ENCODE data around the gene ENOX1.

DNA sequence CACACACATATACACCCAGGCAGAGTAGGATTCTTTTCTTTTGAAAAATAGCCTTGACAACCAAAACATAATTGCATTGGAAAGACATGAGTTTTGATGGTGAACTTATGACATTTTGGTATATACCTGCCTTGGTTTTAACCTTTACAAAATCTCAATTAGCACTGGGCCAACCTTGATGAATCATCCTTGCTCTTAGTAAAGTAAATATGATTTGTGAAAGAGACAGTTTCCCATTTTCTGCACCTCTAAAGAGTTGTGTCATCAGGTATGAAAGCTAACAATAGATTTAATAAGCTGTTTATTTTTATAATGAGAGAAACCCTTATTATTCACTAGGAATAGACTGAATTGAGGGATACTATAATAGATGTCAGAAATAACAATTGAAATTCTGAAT is 15.7 kb upstream of the ENOX1 start:
- TF ChIP-seq, protein P1, sequence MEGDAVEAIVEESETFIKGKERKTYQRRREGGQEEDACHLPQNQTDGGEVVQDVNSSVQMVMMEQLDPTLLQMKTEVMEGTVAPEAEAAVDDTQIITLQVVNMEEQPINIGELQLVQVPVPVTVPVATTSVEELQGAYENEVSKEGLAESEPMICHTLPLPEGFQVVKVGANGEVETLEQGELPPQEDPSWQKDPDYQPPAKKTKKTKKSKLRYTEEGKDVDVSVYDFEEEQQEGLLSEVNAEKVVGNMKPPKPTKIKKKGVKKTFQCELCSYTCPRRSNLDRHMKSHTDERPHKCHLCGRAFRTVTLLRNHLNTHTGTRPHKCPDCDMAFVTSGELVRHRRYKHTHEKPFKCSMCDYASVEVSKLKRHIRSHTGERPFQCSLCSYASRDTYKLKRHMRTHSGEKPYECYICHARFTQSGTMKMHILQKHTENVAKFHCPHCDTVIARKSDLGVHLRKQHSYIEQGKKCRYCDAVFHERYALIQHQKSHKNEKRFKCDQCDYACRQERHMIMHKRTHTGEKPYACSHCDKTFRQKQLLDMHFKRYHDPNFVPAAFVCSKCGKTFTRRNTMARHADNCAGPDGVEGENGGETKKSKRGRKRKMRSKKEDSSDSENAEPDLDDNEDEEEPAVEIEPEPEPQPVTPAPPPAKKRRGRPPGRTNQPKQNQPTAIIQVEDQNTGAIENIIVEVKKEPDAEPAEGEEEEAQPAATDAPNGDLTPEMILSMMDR (IDR thresholded peaks at IDR 0.05) = no peak
- no peak for TF ChIP-seq POLR2A (IDR thresholded peaks at IDR 0.05)
